GM23248 (cell line): ENCODE results near the gene MEX3B. TPM values are rescaled to one million over a fixed set of nuclear protein-coding genes. Genes with fewer than 3 reads are reported as not detected.

Source experiments
- DNase-seq: peaks from one replicate; pipeline ENCODE4 v3.0.0-alpha.2; 2015
- H2AFZ ChIP-seq: fragments of 200-600 bp; sonication (generic); 2 replicates; pipeline ENCODE4 v1.6.1; 2016; ENCODE audit warnings: antibody characterized with exemption
- H3F3A ChIP-seq: fragments of 200-600 bp; sonication (generic); 2 replicates; pipeline ENCODE4 v1.6.1; 2016; ENCODE audit warnings: mild to moderate bottlenecking, antibody characterized with exemption, mixed run types; ENCODE audit not compliant: insufficient read depth
- H3K27ac ChIP-seq: fragments of 200-600 bp; sonication (generic); 2 replicates; pipeline ENCODE4 v1.5.1; 2016; ENCODE audit warnings: mild to moderate bottlenecking
- H3K27me3 ChIP-seq: fragments of 200-600 bp; sonication (generic); replicated peaks from 2 replicates; pipeline ENCODE4 v1.6.1; 2016; ENCODE audit warnings: mild to moderate bottlenecking; ENCODE audit not compliant: insufficient read depth
- H3K36me3 ChIP-seq: fragments of 200-600 bp; sonication (generic); 2 replicates; pipeline ENCODE4 v1.6.1; 2016; ENCODE audit warnings: low read depth, mild to moderate bottlenecking
- H3K4me1 ChIP-seq: fragments of 200-600 bp; sonication (generic); 2 replicates; pipeline ENCODE4 v1.6.1; 2016; ENCODE audit warnings: mild to moderate bottlenecking; ENCODE audit not compliant: insufficient read depth
- H3K4me2 ChIP-seq: fragments of 200-600 bp; sonication (generic); one replicate; pipeline ENCODE4 v1.6.1; 2016; ENCODE audit warnings: mild to moderate bottlenecking; ENCODE audit not compliant: unreplicated experiment
- H3K4me3 ChIP-seq: fragments of 200-600 bp; sonication (generic); 2 replicates; pipeline ENCODE4 v1.5.1; 2016; ENCODE audit warnings: mild to moderate bottlenecking
- H3K79me2 ChIP-seq: fragments of 200-600 bp; sonication (generic); 2 replicates; pipeline ENCODE4 v1.6.1; 2016; ENCODE audit warnings: mild to moderate bottlenecking; ENCODE audit not compliant: insufficient read depth
- H3K9ac ChIP-seq: fragments of 200-600 bp; sonication (generic); 2 replicates; pipeline ENCODE4 v1.6.1; 2016; ENCODE audit warnings: mild to moderate bottlenecking
- H3K9me2 ChIP-seq: fragments of 200-600 bp; sonication (generic); 2 replicates; pipeline ENCODE4 v1.6.1; 2016; ENCODE audit warnings: mixed run types, mild to moderate bottlenecking, moderate library complexity; ENCODE audit not compliant: insufficient read depth
- H3K9me3 ChIP-seq: fragments of 200-600 bp; sonication (generic); one replicate; pipeline ENCODE4 v1.6.1; 2017; ENCODE audit warnings: low read depth
- H4K20me1 ChIP-seq: fragments of 200-600 bp; sonication (generic); 2 replicates; pipeline ENCODE4 v1.6.0; 2016; ENCODE audit not compliant: insufficient read depth
- EZH2 ChIP-seq: fragments of 200-600 bp; sonication (generic); IDR thresholded peaks from 2 replicates; pipeline ENCODE4 v1.6.1; 2018; ENCODE audit warnings: antibody characterized with exemption, mild to moderate bottlenecking; ENCODE audit not compliant: insufficient read depth, poor library complexity, severe bottlenecking
- EZH2phosphoT487 ChIP-seq: fragments of 200-600 bp; sonication (generic); IDR thresholded peaks from 2 replicates; pipeline ENCODE4 v1.6.1; 2018; ENCODE audit warnings: antibody characterized with exemption, moderate library complexity, mild to moderate bottlenecking, low read depth; ENCODE audit not compliant: insufficient read depth
- whole genome bisulfite sequencing, 2 experiments: methylation state at CpG; one replicate each; pipeline ENCODE4 v1.1.6; 2015 to 2017; ENCODE audit warnings: low lambda C conversion rate in 2 of 2, low coverage in 1 of 2; ENCODE audit errors: missing lambda C conversion rate in 2 of 2; 5-methylcytosine and 5-hydroxymethylcytosine counted together
- in situ Hi-C: fragments of 300-500 bp; cut with MboI; formaldehyde crosslinking; loops from 2 replicates; pipeline ENCODE4 v1.15.0; 2020
- polyA plus RNA-seq: library from polyadenylated mRNA; unstranded; fragments of >200 nt; fragmentation: Nextera tagmentation; extraction: Ambion mirVana; gene quantifications from 2 replicates; pipeline ENCODE4 v1.2.1, GENCODE V29; 2016
- total RNA-seq: library from RNA; depleted of rRNA; stranded (reverse); fragments of >200 nt; shearing (Covaris generic); gene quantifications from 2 replicates; pipeline ENCODE4 v1.2.3, GENCODE V29; 2014; rRNA removed

MEX3B gene
- total and polyA plus RNA-seq, 2 experiments from 2014 or later: 5.3 to 13.3 TPM

DNA sequence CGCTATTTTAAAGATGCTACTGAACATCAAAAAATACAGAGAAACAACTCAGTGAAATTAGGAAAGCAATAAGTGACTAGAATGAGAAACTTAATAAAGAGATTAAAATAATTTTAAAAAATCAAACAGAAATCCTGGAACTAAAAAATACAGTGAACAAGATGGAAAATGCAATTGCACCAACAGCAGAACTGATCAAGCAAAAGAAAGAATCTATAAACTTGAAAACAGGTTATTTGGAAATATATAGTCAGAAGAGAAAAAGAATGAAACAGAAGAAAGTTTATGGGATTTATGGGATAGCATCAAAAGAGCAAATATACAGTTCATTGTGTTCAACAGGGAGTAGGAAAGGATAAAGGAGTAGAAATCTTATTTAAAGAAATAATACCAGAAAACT lies 53.3 kb downstream of the MEX3B start:
- in situ Hi-C loops: no loop called here
- no peak for DNase-seq

More for the DNA sequence above, 53.3 kb downstream of the MEX3B start:
- Histone ChIP-seq H3K79me2 (no peaks in the 10 kb centered on the region), H3K36me3 (no peaks in the 10 kb centered on the region), H3F3A (no peaks in the 10 kb centered on the region), H3K9ac (no peak overlapping the region), H3K4me3 (no peak overlapping the region), H3K9me3 (no peaks in the 10 kb centered on the region), H3K4me1 (no peaks in the 10 kb centered on the region), H3K27ac (no peak overlapping the region), H3K4me2 (no peak overlapping the region), H4K20me1 (no peaks in the 10 kb centered on the region), H3K9me2 (no peaks in the 10 kb centered on the region), H3K27me3 (no peaks in the 10 kb centered on the region), H2AFZ (no peak overlapping the region)
- WGBS, 2 experiments: 10 to 26% methylated on average over 1 of the region's 1 CpG
- TF ChIP-seq EZH2phosphoT487: no peak
- no peak for TF ChIP-seq EZH2

Other genes with a start within 250 kb of the MEX3B start
- gene EFL1, start 216.7 kb upstream of the MEX3B start, total RNA-seq: 28.4 and 53.7 TPM in 2 replicates
- 21.3 and 21.8 TPM in 2 replicates for gene EFL1, start 216.7 kb upstream of the MEX3B start, polyA plus RNA-seq
- not detected in 2 replicates for gene SAXO2, start 216.8 kb upstream of the MEX3B start, total RNA-seq
- gene SAXO2, start 216.8 kb upstream of the MEX3B start, polyA plus RNA-seq: 0.51 and 2.0 TPM in 2 replicates